NCI-H1694 (cell line): ENCODE data around the gene EPRS1.
"Not testable (repeated sequence)": the region's sequence is repeated elsewhere in the genome, so short reads cannot be mapped to it uniquely, and the experiment has no call there.

Experiments
- DNase-seq: peaks from one replicate; lab custom pipeline; 2025; lab: John Stamatoyannopoulos, UW

Gene EPRS1

DNA sequence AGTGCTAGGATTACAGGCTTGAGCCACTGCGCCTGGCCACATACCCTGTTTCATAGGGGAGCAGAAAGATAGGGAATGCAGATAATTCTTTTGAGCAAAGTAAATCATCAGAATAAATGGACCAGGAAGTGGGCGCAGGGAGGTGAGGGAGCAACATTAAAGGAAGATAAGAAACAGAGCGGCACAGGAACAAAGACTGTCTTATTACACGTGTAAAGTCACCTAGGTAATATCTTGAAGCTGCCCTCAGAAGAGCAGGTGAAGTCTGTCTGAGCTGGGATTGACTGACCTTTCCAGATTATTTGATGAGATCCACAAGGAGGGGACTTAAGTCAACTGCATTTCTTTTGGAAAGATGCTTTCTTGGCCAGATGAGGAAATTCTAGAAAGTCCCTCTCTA is 7.7 kb downstream of the EPRS1 start:
- DNase-seq: no peak

DNA sequence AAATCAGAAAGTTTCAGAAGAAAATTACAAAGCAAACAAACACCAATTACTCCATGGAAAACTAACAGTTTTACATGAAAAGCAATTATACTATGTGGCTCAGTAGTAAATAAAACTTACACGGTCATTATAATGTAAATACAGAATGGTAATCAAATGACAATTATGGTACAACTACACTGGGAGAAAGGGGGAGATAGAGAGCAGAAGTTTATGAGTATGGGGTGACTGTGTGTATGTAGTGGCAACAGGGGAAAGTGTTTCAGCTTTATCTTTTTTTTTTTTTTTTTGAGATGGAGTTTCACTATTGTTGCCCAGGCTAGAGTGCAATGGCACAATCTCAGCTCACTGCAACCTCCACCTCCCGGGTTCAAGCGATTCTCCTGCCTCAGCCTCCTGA is 8.5 kb downstream of the EPRS1 start:
- not testable (repeated sequence) for DNase-seq

DNA sequence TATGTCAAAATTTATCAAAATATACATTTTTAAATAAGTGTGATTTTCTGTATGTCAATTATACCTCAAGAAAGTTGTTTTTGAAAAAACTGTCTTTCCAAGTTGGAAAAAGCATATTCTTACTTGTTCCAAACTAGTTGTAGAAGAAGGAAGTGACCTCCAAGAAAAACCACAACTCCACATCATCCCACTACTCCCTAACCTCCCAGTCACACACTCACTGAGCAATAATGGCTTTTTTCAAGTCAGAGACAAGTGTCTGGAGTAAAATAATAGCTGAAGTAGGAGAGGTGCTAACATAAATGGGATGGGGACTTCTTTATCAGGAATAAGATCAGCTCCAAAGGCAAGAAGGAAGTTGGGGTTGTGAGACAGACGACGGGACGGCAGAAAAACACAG is 13.4 kb downstream of the EPRS1 start:
- DNase-seq: no peak

DNA sequence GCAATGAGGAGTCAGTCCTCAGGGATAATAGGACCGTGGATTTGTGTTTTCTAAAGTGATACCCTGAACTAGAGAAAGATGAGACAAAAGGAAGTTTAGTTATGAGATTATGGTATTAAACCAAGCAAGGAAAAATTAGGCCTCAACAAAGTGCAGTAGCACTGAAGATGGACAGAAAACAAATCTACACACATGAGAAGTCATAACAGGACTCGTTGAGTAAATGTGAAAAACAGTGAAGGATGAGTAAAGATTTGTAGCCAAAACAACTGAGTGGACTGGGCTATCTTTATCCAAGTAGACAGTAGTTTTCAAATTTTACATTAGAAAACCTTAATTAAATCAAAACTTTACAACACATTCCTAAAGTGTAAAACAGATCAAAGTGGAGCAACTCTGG is 15.0 kb downstream of the EPRS1 start:
- no peak for DNase-seq

DNA sequence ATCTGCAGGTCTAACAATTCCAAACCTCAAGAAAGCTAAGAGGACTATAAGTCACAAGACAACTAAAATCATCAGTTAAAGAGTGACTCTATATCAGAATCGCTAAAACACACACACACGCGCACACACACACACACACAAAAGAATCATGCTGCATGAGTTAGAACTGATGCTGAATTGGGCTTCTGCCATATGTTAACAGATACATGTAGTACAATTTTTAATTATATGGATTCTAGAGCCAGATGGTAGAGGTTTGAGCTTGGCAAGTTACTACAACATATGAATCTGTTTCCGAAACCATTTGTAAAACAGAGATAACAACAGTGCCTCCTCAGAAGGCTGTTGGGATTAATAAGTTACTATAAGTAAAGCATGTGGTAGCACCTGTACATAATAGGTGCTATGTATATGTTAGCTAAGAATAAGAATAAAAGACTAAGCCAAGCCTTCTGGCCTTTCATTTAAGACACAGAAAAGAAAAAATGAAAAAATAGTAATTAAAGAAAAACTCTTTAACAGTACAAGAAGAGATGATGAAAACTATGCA is 17.9 kb downstream of the EPRS1 start:
- peak; percentile 96 for DNase-seq

DNA sequence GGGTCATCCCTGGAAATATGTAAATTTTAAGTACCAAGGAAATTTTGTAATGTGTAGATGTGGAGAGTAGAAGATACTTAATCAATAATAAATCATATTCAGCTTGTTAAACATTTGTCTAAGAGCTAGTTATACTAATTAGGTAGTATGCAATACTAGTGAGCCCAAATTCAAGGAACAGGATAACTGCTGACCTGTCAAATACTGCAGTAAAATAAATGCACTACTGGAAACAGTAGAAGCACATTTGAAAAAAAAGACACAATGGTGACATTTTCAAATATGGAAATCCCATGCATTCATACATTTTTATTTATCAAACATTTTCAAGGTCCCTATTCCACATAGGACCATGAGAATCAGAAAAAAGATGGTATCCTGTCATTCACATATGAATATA is 27.2 kb downstream of the EPRS1 start:
- DNase-seq: no peak

DNA sequence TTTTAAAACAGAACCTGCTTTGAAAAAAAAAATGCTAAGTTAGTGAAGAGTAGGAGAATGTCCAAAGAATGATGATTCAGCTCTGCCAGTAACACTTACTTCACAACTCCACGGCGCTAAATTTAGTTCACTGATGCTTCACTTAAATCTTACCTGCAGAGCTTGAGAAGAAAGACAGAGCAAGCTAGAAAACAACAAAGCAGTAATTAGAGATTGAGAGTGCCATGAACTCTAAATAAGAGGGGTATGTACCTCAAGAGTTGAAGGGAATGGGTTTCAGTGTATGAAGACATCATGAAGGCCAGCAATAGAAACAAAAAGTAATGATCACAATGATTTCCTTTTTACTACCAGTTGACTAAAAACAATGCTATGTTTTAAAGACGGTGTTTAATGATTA is 32.8 kb downstream of the EPRS1 start:
- DNase-seq: no peak

DNA sequence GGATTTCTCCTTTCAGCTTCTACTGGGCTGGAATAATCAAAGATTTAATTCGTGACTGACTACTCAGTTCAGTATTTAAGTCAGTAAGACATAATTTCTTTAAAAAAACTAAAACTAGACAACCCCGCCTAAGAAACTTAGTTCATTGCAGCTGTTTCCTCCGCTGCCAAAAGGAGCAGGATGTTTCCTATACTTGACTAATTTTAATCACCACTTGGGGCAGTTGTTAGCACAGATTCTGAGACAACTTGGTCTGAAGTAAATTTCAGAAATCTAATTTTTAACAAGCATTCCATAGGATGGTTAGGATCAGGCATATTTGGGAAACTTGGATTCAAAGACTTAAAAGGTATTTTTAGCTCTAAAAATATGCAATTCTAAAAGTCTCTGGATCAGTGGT is 34.0 kb downstream of the EPRS1 start:
- no peak for DNase-seq

DNA sequence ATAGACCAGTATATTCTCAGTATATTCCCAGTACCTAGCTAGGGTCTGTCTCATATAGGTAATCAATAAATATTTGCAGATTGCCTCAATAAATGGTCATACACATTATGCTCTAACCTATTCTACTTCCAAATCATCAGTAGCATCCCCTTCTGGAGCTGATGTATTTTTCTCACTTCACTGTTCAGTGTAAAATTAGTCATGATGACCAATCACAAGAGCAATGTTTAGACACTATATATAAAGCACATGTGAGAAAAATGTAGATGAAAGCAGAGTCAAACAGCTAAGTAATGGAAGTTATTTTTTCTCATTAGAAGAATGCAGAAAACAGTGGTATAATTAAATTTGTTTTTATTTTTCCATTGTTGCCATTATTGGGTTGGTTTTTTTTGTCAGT is 34.7 kb downstream of the EPRS1 start:
- DNase-seq: no peak

DNA sequence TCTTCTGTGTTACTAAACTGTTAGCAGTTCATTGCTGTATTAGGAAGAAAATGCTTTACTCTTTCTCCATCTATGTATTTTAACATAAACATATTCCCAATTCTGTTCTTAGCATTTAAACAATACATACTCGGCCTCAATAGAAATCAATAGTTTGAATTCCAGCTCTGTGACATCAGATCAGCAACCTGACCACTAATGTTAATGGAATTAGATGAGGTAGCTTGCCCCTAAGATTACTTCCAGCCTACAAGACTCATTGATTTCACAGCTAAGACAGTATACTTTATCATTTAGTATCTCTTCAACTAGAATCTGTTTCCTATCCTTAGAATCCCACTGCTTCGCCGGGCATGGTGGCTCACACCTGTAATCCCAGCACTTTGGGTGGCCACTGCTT is 38.9 kb downstream of the EPRS1 start:
- DNase-seq: no peak

DNA sequence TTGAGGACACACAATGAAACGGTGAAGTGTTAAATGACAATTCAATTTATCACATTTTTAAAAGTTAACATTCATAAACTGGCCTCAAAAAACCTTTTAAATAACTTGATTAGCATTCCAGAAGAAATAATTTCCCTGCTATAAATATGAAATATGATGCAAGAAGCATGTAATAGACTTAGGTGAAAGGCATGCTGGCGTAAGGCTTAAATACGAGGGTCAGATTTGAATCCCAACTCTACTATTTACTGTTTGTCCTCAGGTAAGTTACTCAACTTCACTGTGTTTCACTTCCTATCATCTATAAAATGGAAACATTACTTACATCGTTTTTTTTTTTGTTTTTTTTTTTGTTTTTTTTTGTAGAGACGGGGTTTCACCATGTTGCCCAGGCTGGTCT is 40.8 kb downstream of the EPRS1 start:
- no peak for DNase-seq

DNA sequence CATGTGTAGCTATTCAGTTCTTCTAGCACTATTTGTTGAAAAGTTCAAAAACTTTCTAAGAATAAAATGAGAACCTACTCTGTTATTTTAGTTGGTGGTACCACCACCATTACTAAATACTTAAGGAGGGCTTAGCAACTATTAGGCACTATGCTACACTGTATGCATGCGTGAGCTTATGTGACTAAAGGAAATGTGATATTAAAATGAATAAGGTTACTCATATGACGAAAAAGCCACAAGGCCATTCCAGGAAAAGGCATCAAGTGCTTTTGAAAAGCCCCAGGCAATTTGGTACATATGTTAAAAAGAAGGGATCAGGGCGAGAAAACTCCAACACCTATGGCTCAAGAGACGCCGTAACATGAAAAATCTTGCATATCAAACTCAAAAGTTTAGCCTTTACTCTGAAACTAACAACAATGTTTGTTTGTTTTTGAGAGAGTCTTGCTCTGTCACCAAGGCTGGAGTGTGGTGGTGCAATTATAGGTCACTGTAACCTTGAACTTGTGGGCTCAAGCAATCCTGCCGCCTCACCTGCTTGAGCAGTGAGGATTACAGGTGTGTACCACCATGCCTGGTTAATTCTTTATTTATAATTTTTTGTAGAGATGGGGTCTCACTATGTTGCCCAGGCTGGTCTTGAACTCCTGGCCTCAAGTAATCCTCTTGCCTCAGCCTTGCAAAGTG is 42.5 kb downstream of the EPRS1 start:
- no peak for DNase-seq

DNA sequence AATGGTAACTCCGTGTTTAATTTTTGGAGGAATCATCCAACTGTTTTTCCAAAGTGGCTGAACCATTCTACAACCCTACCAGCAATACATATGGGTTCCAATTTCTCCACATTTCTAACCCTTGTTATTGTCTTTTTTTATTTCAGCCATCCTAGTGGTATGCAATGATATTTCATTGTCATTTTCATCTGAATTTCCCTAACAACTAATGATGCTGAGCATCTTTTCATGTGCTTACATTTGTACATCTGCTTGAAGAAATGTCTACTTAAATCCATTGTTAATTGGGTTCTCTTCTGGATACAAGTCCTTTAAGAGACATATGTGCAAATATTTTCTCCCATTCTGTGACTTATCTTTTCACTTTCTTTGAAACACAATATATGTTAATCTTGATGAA is 43.3 kb downstream of the EPRS1 start:
- no peak for DNase-seq

DNA sequence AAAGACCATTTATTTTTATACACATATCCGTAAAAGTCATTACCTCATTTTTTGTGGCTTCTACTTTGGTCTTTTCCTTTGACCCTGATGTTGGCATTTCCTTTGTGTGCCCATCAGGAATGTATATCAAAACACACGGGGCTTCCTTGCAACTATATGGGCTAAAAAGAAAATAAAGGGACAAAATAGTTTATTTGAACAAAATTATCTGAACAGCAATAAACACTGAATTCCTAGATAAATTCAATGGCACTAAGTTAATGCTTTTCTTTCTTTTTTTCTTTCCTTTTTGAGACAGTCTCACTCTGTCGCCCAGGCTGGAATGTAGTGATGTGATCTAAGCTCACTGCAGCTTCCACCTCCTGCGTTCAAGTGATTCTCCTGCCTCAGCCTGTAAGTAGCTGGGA is 45.2 kb downstream of the EPRS1 start:
- no peak for DNase-seq

DNA sequence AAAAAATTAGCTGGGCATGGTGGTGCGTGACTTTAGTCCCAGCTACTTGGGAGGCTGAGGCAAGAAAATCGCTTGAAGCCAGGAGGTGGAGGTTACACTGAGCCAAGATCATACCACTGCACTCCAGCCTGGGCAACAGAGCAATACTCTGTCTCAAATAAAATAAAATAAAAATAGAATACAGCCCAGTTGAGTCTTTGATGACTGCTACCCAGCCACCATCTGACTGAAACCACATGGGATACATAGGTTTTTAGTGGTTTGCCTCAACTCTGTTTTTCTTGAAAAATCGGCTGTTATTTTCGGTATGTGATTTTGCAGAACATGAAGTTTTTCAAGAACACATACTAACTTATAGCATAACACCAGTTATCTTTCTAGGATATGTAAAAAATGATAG is 46.5 kb downstream of the EPRS1 start:
- DNase-seq: no peak
